Measurements from ENCODE around the gene CARD10.

Gene CARD10

DNA sequence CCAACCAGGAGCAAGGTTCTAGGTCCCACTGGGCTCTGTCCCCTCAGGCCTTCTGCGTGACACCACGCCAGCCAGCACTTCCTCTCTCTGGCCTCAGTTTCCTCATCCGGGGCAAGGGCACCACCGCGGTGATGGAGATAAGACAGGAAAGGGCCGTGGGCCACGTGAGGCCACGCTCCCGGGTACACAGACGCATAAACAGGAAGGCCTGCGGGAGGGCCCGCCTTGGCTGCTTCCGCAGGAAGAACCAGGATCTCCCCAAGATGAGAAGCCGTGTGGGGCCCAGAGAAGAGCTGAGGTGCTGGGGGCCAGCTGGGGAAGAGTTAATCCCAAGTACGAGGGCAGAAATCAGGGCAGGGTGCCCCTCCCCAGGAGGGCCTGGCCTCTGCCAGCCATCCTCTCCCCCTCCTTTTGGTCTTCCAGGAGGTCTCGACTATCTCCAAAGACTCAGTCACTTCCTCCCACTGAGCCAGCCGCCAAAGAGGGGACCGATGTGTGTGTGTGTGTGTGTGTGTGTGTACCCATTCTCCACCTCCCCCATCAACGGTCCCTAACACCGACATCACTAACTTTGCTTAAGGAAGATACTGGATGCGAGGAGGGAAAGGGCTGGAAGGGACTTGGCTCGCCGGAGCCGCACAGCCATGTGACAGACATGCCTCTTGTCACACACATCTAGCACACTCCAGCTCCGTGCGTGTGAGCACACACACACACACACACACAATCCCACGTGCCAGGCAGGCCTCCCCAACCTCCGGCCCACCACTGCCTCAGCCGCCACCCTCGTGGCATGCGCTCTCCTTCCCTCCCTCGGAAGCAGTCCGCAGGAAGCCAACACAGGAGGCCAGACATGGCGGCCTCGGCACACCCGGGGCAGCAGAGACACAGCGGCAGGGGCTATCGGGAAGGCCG lies 34.5 kb downstream of the CARD10 start:
- peaks cover 24 to 25% of the 10 kb centered on the region in 2 donors for H3K27me3 ChIP-seq (ENCODE audit: control insufficient read depth in 1 of 2, insufficient read depth in 2 of 2, low read length in 2 of 2)
- H3K4me1 ChIP-seq (ENCODE audit: control insufficient read depth, insufficient read depth, low read length), result peaks cover 4% of the 10 kb centered on the region
- no peaks in the 10 kb centered on the region for H3K9me3 ChIP-seq (ENCODE audit: control insufficient read depth in 2 of 2, low read length in 2 of 2)
- H3K27ac ChIP-seq (ENCODE audit: low read length), result no peak overlapping the region
- H3K4me3 ChIP-seq (ENCODE audit: low read length in 2 of 2), result peak overlapping the region in 1 of 2 donors; percentile 55
- H3K36me3 ChIP-seq (ENCODE audit: control insufficient read depth in 2 of 2, insufficient read depth in 2 of 2, low read length in 2 of 2), result no peaks in the 10 kb centered on the region
- H3K9ac ChIP-seq (ENCODE audit: low read length in 2 of 2), result no peak overlapping the region

DNA sequence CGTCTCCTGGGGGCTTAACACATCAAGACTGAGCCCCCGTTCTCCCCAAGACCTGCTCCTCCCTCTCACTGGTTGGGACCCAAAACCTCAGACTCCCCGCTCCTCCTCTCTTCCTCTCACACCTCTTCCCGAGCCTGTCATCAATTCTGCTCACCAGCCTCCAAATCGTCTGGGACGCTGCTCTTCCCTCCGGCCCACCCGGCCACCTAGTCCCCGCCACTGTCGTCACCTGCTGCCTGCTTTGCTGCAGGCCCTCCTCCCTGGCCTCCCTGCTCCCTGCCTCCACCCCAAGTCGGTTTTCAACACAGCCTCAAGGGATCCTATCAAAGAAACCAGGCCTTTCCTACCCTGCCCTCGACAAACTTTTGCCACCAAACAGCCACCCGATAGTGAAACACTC lies 36.2 kb downstream of the CARD10 start:
- no peak overlapping the region for H3K27ac ChIP-seq (ENCODE audit: low read length)
- H3K4me1 ChIP-seq (ENCODE audit: control insufficient read depth, insufficient read depth, low read length), result peaks cover 4% of the 10 kb centered on the region
- peaks cover 23 to 28% of the 10 kb centered on the region in 2 donors for H3K27me3 ChIP-seq (ENCODE audit: control insufficient read depth in 1 of 2, insufficient read depth in 2 of 2, low read length in 2 of 2)
- H3K9me3 ChIP-seq (ENCODE audit: control insufficient read depth in 2 of 2, low read length in 2 of 2), result no peaks in the 10 kb centered on the region
- no peak overlapping the region for H3K9ac ChIP-seq (ENCODE audit: low read length in 2 of 2)
- H3K4me3 ChIP-seq (ENCODE audit: low read length in 2 of 2), result no peak overlapping the region
- H3K36me3 ChIP-seq (ENCODE audit: control insufficient read depth in 2 of 2, insufficient read depth in 2 of 2, low read length in 2 of 2), result no peaks in the 10 kb centered on the region

DNA sequence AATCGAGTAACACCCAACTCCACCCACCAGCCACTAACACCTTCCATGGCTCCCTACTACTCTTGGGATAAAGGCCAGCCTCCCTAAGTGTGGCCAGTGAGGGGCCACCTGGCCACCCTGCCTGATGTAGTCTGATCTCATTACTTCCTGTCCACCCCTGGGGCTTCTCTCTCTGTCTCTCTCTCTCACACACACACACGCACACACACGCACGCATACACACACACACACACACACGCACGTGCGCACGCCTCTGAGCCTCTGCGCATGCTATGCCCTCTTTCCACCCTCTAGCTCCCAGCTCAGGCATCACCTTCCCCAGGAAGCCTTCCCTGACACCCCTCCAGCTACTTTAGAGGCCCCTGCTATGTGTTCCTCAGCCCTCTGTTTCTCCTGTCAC lies 37.0 kb downstream of the CARD10 start:
- H3K4me1 ChIP-seq (ENCODE audit: control insufficient read depth, insufficient read depth, low read length), result peaks cover 4% of the 10 kb centered on the region
- H3K27me3 ChIP-seq (ENCODE audit: control insufficient read depth in 1 of 2, insufficient read depth in 2 of 2, low read length in 2 of 2), result peaks cover 26 to 30% of the 10 kb centered on the region in 2 donors
- H3K36me3 ChIP-seq (ENCODE audit: control insufficient read depth in 2 of 2, insufficient read depth in 2 of 2, low read length in 2 of 2), result no peaks in the 10 kb centered on the region

DNA sequence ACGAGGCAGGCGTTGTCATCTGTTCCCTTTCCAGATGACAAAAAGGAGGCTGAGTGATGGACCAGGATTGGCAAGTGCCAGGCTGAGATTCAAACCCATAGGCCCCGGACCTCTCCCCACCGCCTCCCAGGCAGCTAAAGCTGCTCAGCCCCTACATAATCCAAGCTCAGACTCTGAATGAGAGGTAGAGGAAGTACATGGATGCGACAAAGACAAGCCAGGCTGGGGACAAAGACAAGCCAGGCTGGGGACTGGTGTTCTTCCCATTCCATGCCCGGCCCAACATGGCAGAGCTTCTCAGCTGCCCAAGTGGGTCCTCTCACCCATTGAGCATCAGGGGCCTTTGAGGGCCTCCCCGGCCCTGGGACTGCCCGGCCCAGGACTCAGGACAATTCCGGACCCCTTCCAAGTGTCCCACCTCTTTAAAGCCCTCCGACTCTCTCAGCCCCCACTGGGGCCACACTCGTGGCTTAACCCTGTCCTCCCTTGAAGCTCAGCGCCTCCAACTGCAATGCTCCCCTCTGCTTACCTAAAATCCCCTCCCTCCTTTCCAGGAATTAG lies 37.8 kb downstream of the CARD10 start:
- Histone ChIP-seq H3K4me3 (ENCODE audit: low read length in 2 of 2) (no peak overlapping the region), H3K4me1 (ENCODE audit: control insufficient read depth, insufficient read depth, low read length) (peaks cover 4% of the 10 kb centered on the region), H3K9me3 (ENCODE audit: control insufficient read depth in 2 of 2, low read length in 2 of 2) (no peaks in the 10 kb centered on the region), H3K27me3 (ENCODE audit: control insufficient read depth in 1 of 2, insufficient read depth in 2 of 2, low read length in 2 of 2) (peaks cover 21 to 27% of the 10 kb centered on the region in 2 donors), H3K27ac (ENCODE audit: low read length) (no peak overlapping the region), H3K9ac (ENCODE audit: low read length in 2 of 2) (no peak overlapping the region), H3K36me3 (ENCODE audit: control insufficient read depth in 2 of 2, insufficient read depth in 2 of 2, low read length in 2 of 2) (no peaks in the 10 kb centered on the region)

More for the DNA sequence above, 37.0 kb downstream of the CARD10 start:
- Histone ChIP-seq H3K9ac (ENCODE audit: low read length in 2 of 2) (no peak overlapping the region), H3K9me3 (ENCODE audit: control insufficient read depth in 2 of 2, low read length in 2 of 2) (no peaks in the 10 kb centered on the region), H3K27ac (ENCODE audit: low read length) (no peak overlapping the region), H3K4me3 (ENCODE audit: low read length in 2 of 2) (no peak overlapping the region)

DNA sequence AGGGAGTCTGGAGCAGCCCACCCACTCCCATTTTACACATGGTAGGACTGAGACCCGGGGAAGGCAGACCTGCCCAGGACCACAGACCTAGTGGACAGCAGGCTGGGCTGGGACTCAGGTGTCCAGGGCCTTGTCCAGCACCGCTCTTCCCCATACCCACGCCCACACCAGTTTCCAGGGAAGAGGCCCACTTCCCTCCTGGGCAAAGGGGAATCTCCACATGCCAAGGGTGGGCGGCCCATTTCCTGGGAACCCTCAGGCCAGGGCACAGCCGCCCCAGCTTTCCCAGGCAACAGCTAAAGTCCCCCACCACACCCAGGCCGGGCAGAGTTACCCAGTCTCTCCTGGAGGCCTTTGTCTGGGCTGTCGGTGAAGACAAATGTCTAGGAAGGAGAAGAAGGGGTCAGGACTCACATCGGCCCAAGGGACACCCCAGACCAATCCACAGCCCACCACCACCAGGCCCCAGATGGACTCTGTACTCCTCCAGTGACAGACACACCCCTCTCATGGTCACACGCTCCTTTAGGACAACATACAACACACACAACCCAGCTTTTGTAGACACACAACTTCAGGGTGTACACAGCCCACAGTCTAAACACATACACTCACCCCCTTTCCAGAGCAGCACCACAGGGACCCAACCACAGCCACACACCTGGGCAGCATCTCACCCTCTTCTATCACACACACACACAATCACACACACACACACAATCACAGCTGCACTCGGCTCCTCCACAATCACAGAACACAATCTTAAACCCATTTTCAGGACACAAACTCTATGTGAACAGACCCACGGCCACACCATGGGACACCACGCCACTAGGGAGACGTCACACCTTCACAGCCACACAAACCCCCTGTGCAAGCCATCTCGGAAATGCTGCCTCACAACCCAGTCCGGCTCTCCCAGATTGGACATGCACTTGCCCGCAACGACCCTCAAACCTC lies 38.5 kb downstream of the CARD10 start:
- Histone ChIP-seq H3K4me1 (ENCODE audit: control insufficient read depth, insufficient read depth, low read length) (no peaks in the 10 kb centered on the region), H3K4me3 (ENCODE audit: low read length in 2 of 2) (no peak overlapping the region), H3K27ac (ENCODE audit: low read length) (no peak overlapping the region), H3K9me3 (ENCODE audit: control insufficient read depth in 2 of 2, low read length in 2 of 2) (no peaks in the 10 kb centered on the region), H3K9ac (ENCODE audit: low read length in 2 of 2) (no peak overlapping the region), H3K36me3 (ENCODE audit: control insufficient read depth in 2 of 2, insufficient read depth in 2 of 2, low read length in 2 of 2) (no peaks in the 10 kb centered on the region), H3K27me3 (ENCODE audit: control insufficient read depth in 1 of 2, insufficient read depth in 2 of 2, low read length in 2 of 2) (peaks cover 19 to 21% of the 10 kb centered on the region in 2 donors)

DNA sequence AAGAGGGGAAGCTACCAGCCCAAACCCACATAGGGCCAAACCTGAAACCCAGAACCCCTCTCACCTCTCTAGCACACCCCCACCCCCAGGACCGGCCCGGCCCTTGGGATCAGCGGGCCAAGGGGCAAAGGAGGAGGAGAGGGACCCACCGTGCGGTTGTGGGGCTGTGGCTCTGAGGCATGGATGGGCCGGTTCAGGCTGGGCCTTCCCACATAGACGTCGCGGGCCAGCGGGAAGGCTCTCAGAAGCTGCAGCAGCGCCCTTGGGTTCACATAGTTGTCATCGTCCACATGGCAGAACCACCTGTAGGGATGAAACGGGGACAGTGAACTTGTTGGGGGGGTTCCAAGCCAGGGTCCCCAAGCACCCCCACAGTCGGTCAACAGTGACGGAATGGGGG lies 40.0 kb downstream of the CARD10 start:
- Histone ChIP-seq H3K9ac (ENCODE audit: low read length in 2 of 2) (no peak overlapping the region), H3K27ac (ENCODE audit: low read length) (no peak overlapping the region), H3K36me3 (ENCODE audit: control insufficient read depth in 2 of 2, insufficient read depth in 2 of 2, low read length in 2 of 2) (no peaks in the 10 kb centered on the region), H3K4me1 (ENCODE audit: control insufficient read depth, insufficient read depth, low read length) (no peaks in the 10 kb centered on the region), H3K4me3 (ENCODE audit: low read length in 2 of 2) (no peak overlapping the region), H3K27me3 (ENCODE audit: control insufficient read depth in 1 of 2, insufficient read depth in 2 of 2, low read length in 2 of 2) (peaks cover 12 to 14% of the 10 kb centered on the region in 2 donors), H3K9me3 (ENCODE audit: control insufficient read depth in 2 of 2, low read length in 2 of 2) (no peaks in the 10 kb centered on the region)

DNA sequence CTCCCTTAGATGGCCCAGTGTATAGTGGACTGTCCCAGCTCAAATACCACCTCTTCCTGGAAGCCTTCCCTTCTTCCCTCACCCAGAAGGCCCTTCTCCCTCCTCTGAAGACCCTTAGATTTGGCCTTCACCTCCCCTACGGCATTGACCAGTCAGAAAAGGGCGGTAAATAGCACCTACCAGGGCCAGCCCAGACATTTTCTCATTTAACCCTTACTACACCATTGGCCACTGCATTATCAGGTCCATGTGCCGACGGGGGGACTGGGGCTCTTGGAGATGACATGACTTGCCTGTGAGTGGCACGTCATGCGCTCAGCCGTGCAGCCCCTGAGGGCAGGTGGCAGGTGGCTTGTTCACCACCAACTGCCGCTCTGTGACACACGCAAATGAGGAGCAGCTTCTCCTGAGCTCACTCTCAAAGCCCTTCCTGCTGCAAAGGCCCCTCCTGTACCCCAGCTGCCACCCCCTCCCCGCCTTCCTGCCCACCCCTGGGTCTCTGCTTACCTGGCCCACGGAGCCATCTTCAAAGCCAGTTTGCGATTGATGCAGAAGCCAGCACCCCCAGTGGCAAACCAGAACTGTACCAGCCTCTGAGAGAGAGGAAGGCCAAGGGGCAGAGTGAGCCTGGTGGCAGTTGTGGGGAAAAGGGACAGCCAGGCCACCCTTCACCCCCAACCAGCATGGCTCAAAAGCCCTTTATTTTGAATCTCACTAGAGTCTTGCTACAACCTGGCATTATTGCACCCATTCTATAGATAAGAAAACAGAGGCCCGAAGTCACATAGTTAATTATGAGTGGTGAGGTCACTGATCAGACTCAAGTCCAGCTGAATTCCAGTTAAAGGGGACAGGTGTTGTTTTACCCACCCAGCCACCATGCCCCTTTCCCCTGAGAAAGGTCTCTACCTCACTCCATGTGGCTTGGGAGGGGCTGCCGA lies 42.6 kb downstream of the CARD10 start:
- Histone ChIP-seq H3K27ac (ENCODE audit: low read length) (no peak overlapping the region), H3K9ac (ENCODE audit: low read length in 2 of 2) (no peak overlapping the region), H3K9me3 (ENCODE audit: control insufficient read depth in 2 of 2, low read length in 2 of 2) (no peaks in the 10 kb centered on the region), H3K36me3 (ENCODE audit: control insufficient read depth in 2 of 2, insufficient read depth in 2 of 2, low read length in 2 of 2) (no peaks in the 10 kb centered on the region), H3K4me1 (ENCODE audit: control insufficient read depth, insufficient read depth, low read length) (no peaks in the 10 kb centered on the region), H3K4me3 (ENCODE audit: low read length in 2 of 2) (no peak overlapping the region), H3K27me3 (ENCODE audit: control insufficient read depth in 1 of 2, insufficient read depth in 2 of 2, low read length in 2 of 2) (peaks cover 22 to 24% of the 10 kb centered on the region in 2 donors)

DNA sequence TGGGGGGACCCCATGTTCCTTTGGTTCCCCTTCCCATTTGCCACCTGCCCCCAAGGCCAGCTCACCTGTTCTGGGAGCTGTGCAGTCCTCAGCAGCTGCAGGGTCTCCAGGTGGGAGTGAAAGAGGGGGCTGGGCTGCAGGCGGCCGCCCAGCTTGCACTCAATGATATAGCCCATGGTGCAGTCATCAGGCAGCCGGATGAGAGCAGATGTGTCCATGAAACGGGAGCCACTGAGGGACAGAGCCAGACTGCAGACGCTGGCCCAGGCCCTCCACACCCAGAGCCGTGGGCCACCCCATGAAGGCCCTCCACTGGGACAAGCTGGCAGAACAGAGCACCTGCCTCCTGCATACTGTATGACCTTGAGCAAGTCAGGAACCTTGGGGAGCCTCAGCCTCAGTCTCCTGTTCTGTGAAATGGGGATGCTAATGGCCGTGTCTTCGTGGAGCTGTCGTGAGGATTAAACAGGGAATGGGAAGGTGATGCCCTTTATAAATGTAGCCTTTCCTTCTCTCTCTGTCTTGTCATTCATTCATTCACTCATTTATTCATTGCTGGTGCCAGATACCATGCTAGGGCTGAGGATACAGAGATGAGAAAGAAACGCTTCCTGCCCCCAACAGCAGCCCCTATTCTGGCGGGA lies 44.6 kb downstream of the CARD10 start:
- H3K36me3 ChIP-seq (ENCODE audit: control insufficient read depth in 2 of 2, insufficient read depth in 2 of 2, low read length in 2 of 2), result no peaks in the 10 kb centered on the region
- no peaks in the 10 kb centered on the region for H3K4me1 ChIP-seq (ENCODE audit: control insufficient read depth, insufficient read depth, low read length)

DNA sequence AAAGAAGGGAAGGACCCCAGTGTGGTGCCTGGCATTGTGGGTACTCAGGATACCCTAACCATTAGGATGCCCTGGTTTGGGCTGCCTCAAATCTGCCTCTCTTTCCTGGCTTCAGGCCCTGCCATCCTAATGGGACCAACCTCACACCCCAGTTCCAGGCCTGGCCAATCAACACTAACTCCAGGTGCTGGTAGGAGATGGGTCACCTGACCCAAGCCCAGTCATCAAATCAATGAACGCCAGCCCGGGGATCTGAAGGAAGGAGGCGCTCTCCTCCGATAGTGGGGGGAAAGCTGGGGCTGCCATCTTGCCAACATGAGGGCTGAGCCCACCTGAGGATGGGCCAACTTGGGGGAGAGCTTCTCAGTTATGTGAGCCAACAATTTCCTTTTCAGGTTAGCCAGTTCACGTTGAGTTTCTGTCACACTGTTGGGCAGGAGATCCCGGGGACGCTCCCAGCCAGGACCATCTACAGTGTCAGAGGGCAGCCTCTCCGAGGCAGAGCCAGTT lies 45.7 kb downstream of the CARD10 start:
- Histone ChIP-seq H3K4me1 (ENCODE audit: control insufficient read depth, insufficient read depth, low read length) (no peaks in the 10 kb centered on the region), H3K36me3 (ENCODE audit: control insufficient read depth in 2 of 2, insufficient read depth in 2 of 2, low read length in 2 of 2) (no peaks in the 10 kb centered on the region), H3K9me3 (ENCODE audit: control insufficient read depth in 2 of 2, low read length in 2 of 2) (no peaks in the 10 kb centered on the region), H3K4me3 (ENCODE audit: low read length in 2 of 2) (no peak overlapping the region), H3K27me3 (ENCODE audit: control insufficient read depth in 1 of 2, insufficient read depth in 2 of 2, low read length in 2 of 2) (peaks cover 13 to 27% of the 10 kb centered on the region in 2 donors), H3K27ac (ENCODE audit: low read length) (no peak overlapping the region), H3K9ac (ENCODE audit: low read length in 2 of 2) (no peak overlapping the region)

More for the DNA sequence above, 44.6 kb downstream of the CARD10 start:
- Histone ChIP-seq H3K27ac (ENCODE audit: low read length) (no peak overlapping the region), H3K27me3 (ENCODE audit: control insufficient read depth in 1 of 2, insufficient read depth in 2 of 2, low read length in 2 of 2) (peaks cover 17 to 27% of the 10 kb centered on the region in 2 donors), H3K9me3 (ENCODE audit: control insufficient read depth in 2 of 2, low read length in 2 of 2) (no peaks in the 10 kb centered on the region), H3K9ac (ENCODE audit: low read length in 2 of 2) (no peak overlapping the region), H3K4me3 (ENCODE audit: low read length in 2 of 2) (no peak overlapping the region)
